ENCODE measurements around the gene PSMA7.

DNA sequence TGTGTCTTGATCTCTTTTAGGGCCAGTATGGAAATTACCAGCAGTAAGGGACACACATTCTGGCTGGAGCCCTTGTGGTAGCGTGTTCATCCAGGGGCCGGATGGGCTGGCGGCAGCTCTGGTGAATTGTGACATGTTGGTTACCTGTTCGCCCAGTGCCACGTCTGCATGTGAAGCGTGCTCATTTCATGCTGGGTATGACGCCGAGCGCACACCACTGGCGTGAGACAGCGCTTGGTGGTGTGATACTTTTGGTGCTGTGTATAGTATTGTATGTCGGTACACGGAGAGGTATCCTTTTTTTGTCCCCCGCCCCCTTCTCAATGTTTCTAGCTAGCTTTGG, 35.9 kb upstream of the PSMA7 start:
- TF ChIP-seq, protein P1, sequence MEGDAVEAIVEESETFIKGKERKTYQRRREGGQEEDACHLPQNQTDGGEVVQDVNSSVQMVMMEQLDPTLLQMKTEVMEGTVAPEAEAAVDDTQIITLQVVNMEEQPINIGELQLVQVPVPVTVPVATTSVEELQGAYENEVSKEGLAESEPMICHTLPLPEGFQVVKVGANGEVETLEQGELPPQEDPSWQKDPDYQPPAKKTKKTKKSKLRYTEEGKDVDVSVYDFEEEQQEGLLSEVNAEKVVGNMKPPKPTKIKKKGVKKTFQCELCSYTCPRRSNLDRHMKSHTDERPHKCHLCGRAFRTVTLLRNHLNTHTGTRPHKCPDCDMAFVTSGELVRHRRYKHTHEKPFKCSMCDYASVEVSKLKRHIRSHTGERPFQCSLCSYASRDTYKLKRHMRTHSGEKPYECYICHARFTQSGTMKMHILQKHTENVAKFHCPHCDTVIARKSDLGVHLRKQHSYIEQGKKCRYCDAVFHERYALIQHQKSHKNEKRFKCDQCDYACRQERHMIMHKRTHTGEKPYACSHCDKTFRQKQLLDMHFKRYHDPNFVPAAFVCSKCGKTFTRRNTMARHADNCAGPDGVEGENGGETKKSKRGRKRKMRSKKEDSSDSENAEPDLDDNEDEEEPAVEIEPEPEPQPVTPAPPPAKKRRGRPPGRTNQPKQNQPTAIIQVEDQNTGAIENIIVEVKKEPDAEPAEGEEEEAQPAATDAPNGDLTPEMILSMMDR (IDR thresholded peaks at IDR 0.05), result no peak
- TF ChIP-seq POLR2A (IDR thresholded peaks at IDR 0.05), result no peak

Data from thyroid gland (tissue), 4 donors.